Measurements from ENCODE around the gene JMJD6.

The JMJD6 gene

DNA sequence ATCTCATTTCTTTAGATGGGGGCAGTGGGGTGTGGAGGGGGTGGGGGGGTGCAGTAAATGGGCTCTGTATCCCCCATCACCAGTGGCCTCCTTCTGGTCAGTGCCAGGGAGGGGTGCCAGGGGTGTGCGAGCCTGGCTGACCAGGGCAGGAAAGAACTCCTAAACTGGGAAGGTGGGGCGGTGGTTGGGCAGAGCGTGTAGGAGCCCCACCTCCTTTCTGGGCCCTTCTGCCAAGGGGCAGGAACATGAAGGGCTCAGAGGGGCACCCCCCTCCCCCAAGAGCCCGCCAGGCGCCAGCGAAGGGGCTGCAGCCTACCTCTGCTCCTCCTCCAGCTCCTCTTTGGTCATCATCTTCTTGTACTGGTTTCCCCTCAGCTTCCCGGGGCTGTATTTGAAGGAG is 41.6 kb downstream of the JMJD6 start:
- no peak overlapping the region for H3K27ac Mint-ChIP-seq
- H3K27me3 Mint-ChIP-seq (ENCODE audit: low read depth, poor library complexity), result peaks cover 9% of the 10 kb centered on the region
- TF ChIP-seq, protein P1, sequence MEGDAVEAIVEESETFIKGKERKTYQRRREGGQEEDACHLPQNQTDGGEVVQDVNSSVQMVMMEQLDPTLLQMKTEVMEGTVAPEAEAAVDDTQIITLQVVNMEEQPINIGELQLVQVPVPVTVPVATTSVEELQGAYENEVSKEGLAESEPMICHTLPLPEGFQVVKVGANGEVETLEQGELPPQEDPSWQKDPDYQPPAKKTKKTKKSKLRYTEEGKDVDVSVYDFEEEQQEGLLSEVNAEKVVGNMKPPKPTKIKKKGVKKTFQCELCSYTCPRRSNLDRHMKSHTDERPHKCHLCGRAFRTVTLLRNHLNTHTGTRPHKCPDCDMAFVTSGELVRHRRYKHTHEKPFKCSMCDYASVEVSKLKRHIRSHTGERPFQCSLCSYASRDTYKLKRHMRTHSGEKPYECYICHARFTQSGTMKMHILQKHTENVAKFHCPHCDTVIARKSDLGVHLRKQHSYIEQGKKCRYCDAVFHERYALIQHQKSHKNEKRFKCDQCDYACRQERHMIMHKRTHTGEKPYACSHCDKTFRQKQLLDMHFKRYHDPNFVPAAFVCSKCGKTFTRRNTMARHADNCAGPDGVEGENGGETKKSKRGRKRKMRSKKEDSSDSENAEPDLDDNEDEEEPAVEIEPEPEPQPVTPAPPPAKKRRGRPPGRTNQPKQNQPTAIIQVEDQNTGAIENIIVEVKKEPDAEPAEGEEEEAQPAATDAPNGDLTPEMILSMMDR (IDR thresholded peaks at IDR 0.05), result no peak
- H3K4me1 Mint-ChIP-seq, result peaks cover 82% of the 10 kb centered on the region
- H3K36me3 Mint-ChIP-seq (ENCODE audit: low read depth), result no peaks in the 10 kb centered on the region
- H3K4me3 Mint-ChIP-seq, result no peak overlapping the region
- H3K9me3 Mint-ChIP-seq, result no peaks in the 10 kb centered on the region
- no peak for DNase-seq

DNA sequence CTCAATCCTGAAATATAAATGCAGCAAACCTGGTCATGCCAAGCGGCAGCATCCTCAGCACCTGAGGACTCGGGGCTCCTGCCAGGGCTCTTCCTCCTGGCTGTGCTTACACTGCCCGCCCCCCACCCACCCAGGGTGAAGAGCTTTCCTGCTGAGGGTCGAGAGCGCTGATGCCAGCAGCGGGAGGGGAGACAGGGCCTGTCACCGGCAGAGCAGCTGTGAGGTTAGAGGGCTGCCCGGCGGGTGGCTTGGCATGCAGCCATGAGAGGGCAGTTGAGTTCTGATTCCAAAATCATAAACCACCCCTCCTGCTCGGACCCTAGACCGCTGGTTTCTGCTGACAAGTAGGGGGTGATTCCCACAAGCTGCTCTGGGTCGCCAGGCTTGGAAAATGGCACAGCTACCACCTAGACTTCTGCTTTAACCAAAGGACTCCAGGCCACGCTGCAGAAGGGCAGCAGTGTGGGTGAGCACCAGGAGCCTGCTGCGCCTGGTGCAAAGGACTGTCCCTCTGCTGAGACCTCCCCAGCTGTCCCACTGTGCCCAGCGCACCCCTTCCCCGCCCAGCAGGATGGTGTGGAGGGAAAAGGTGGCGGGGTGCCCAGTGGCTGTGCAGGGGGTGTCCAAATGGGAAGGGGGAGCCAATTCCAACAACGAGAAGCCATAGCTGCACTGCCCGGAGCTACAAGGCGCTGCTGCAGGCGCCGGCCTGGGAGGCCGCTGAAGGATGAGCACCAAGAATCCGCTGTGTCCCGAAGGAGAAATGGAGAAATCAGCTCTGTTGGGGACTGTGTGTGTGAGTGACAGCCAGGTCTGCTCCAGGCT is 42.3 kb downstream of the JMJD6 start:
- Mint-ChIP-seq H3K4me1 (peaks cover 77% of the 10 kb centered on the region), H3K27me3 (ENCODE audit: low read depth, poor library complexity) (peaks cover 9% of the 10 kb centered on the region), H3K36me3 (ENCODE audit: low read depth) (no peaks in the 10 kb centered on the region), H3K9me3 (no peaks in the 10 kb centered on the region), H3K4me3 (no peak overlapping the region), H3K27ac (no peak overlapping the region)
- DNase-seq, result no peak
- TF ChIP-seq, protein P1 (IDR thresholded peaks at IDR 0.05), result no peak

DNA sequence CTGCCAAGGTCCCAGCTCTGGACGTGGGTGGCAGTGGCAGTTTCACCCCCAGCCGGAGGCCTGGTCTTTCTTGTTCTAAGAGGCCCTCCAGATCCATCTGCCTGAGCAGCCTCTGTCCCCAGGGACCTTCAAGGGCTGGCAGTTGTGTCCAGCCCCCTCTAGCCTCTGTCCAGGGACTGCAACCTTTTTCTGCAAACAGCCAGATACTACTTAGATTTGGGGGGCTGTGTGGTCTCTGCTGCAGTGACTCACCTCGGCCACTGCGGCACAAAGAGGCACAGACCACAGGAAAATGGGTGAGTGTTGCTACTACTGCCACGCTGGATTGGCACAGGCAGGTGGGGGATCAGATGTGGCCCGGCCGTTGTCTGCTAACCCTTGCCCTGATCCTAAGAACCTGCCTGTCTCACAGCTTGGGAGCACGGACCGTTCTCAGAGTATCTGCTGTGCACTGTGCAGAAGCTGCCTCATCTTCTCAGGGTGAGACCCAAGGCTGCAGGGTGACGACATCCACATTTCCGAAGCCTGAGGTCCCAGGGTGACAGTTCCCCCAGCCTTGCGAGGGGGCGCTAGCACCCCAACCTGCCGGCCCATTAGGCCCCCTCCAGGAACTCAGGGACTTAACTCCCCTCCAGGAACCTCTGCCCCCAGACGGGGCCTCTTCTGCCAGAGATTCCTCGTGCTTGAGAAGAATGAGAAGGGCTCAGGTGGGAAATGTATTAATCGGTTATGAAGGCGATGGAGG is 43.2 kb downstream of the JMJD6 start:
- Mint-ChIP-seq H3K9me3 (no peaks in the 10 kb centered on the region), H3K4me3 (peak overlapping the region; percentile 16), H3K36me3 (ENCODE audit: low read depth) (no peaks in the 10 kb centered on the region), H3K4me1 (peaks cover 68% of the 10 kb centered on the region), H3K27me3 (ENCODE audit: low read depth, poor library complexity) (peaks cover 4% of the 10 kb centered on the region), H3K27ac (peak overlapping the region; percentile 29)
- no peak for DNase-seq
- TF ChIP-seq, protein P1 (IDR thresholded peaks at IDR 0.05), result peak; percentile 17

DNA sequence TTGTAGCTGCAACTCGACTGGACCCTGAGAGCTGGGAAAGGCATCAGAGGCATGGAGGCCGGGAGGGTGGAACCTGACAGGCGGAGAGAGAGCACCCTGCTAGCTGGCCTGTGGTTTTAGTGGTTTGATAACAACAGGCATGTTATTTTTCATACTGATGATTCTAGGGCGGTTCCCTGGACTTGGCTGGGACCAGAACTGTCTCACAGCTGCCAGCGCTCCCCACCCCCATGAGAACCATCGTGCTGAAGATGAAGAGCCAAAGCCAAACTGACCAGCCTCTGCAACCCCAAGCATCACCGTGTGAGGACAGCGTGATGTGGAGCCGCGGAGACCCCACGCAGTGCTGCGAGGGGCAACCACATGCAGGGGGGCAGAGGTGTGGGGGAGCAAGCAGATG is 44.1 kb downstream of the JMJD6 start:
- H3K4me3 Mint-ChIP-seq, result peak overlapping the region; percentile 32

DNA sequence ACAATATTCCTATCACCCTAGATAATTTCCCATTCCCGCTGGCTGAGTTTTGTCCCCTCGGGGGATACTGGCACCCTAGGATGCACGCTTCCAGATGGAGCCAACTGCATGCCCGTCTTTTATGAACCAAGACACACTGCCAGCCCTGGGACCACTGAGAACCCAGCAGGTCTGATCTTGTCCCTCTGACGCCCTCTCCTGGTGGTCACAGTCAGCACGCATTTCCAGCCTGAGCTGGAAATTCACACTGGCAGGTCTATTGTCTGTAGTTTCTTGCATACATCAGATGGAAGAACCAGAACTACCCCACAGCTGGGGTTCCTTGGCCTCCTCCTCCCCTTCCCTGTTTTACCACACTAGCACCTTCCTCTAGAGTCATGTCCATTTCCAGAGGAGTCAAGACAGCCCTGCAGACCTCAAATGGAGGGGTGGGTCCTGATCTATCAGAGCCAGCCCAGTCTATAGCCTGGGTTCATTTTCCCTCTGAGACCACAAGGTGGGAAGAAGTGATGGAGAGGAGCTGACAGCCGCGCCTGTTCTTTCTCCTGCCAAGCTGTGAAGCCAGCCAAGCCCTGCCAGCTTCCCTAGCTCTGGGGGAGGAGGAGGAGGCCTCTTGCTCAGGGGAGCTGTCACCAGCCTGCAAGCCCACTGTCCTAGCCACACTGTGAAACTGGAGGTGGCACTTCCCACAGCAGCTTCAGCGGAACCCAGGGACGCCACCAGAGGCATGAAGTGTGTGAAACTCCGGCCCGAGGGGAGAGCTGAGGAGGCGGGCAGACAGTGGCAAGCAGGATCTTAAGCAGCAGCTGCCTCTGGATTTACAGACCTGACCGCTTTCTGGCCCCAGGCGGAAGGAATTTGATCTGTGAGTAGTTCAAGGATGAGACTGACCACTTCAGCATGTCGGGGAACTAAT is 44.9 kb downstream of the JMJD6 start:
- H3K36me3 Mint-ChIP-seq (ENCODE audit: low read depth), result no peaks in the 10 kb centered on the region
- H3K27ac Mint-ChIP-seq, result peak overlapping the region; percentile 27
- peaks cover 4% of the 10 kb centered on the region for H3K27me3 Mint-ChIP-seq (ENCODE audit: low read depth, poor library complexity)
- H3K9me3 Mint-ChIP-seq, result no peaks in the 10 kb centered on the region
- H3K4me1 Mint-ChIP-seq, result peaks cover 51% of the 10 kb centered on the region
- H3K4me3 Mint-ChIP-seq, result peak overlapping the region; percentile 32
- TF ChIP-seq, protein P1 (IDR thresholded peaks at IDR 0.05), result peak; percentile 71
- peak; percentile 83 for DNase-seq

More for the DNA sequence above, 44.1 kb downstream of the JMJD6 start:
- TF ChIP-seq, protein P1 (IDR thresholded peaks at IDR 0.05), result no peak
- peaks cover 59% of the 10 kb centered on the region for H3K4me1 Mint-ChIP-seq
- no peak for DNase-seq
- H3K27ac Mint-ChIP-seq, result peak overlapping the region; percentile 27
- no peaks in the 10 kb centered on the region for H3K9me3 Mint-ChIP-seq
- no peaks in the 10 kb centered on the region for H3K36me3 Mint-ChIP-seq (ENCODE audit: low read depth)
- peaks cover 4% of the 10 kb centered on the region for H3K27me3 Mint-ChIP-seq (ENCODE audit: low read depth, poor library complexity)

All from nephron progenitor cell (in vitro differentiated cells).